Measurements from ENCODE around the gene BLMH.

BLMH gene

GRCh38 chr17:30291543-30292285 is at the start of gene BLMH:
TSS of gene BLMH (minus strand) at chr17:30291944. CDS start at chr17:30291819, 125 bp downstream.
- peak; percentile 54 to 78 for DNase-seq

GRCh38 chr17:30340801-30341356 is 49.1 kb upstream of the BLMH start:
- DNase-seq: no peak

GRCh38 chr17:30339086-30339485 is 47.3 kb upstream of the BLMH start:
- no peak for DNase-seq

GRCh38 chr17:30337393-30337999 is 45.8 kb upstream of the BLMH start:
- no peak for DNase-seq

GRCh38 chr17:30336369-30337171 is 44.8 kb upstream of the BLMH start:
- DNase-seq: peak; percentile 48 to 66

- DNase-seq: no peak
Measured at GRCh38 chr17:30334421-30334820, 42.7 kb upstream of the BLMH start.

- no peak for DNase-seq
Measured at GRCh38 chr17:30333503-30334360, 42.0 kb upstream of the BLMH start, which contains the start of gene TMIGD1. TSS of gene TMIGD1 (minus strand) at chr17:30334057. CDS start at chr17:30332133, 1,924 bp downstream.

- no peak for DNase-seq
Measured at GRCh38 chr17:30332057-30332542, 40.4 kb upstream of the BLMH start.

GRCh38 chr17:30326809-30327208 is 35.1 kb upstream of the BLMH start:
- no peak for DNase-seq

GRCh38 chr17:30324723-30325122 is 33.0 kb upstream of the BLMH start:
- DNase-seq: no peak

GRCh38 chr17:30323895-30324319 is 32.2 kb upstream of the BLMH start:
- DNase-seq: peak; percentile 47 to 51

- no peak for DNase-seq
Measured at GRCh38 chr17:30323262-30323894, 31.6 kb upstream of the BLMH start.

- DNase-seq: no peak
Measured at GRCh38 chr17:30321314-30321713, 29.6 kb upstream of the BLMH start.

- no peak for DNase-seq
Measured at GRCh38 chr17:30318155-30318554, 26.4 kb upstream of the BLMH start.

- peak; percentile 41 to 66 for DNase-seq
Measured at GRCh38 chr17:30316736-30317135, 25.0 kb upstream of the BLMH start.

GRCh38 chr17:30315106-30315505 is 23.4 kb upstream of the BLMH start:
- no peak for DNase-seq

GRCh38 chr17:30314474-30314873 is 22.7 kb upstream of the BLMH start:
- no peak for DNase-seq

- no peak for DNase-seq
Measured at GRCh38 chr17:30312226-30312625, 20.5 kb upstream of the BLMH start.

GRCh38 chr17:30310562-30310961 is 18.8 kb upstream of the BLMH start:
- no peak for DNase-seq

GRCh38 chr17:30309591-30309990 is 17.8 kb upstream of the BLMH start:
- no peak for DNase-seq

GRCh38 chr17:30308406-30308805 is 16.7 kb upstream of the BLMH start:
- no peak for DNase-seq

- DNase-seq: no peak
Measured at GRCh38 chr17:30304778-30305177, 13.0 kb upstream of the BLMH start.
